ENCODE data around the gene SEMA4C. TPM values are rescaled to one million over a fixed set of nuclear protein-coding genes. Genes with fewer than 3 reads are reported as not detected.

Gene SEMA4C
- total RNA-seq, 2 donors from 2014 or later: 82.5 to 92.1 TPM

- 62 to 66% methylated on average over 5 to 11 of the region's 11 CpGs for WGBS, 2 experiments (ENCODE audit: insufficient coverage in 1 of 2, insufficient read length in 1 of 2)
- H3K36me3 Mint-ChIP-seq (ENCODE audit: low read depth): peaks cover 25% of the 10 kb centered on the region
- Histone ChIP-seq H3K9me3 (ENCODE audit: control insufficient read depth, low read length) (no peaks in the 10 kb centered on the region), H3K4me3 (ENCODE audit: low read length) (peak overlapping the region; percentile 72), H3K4me1 (ENCODE audit: control insufficient read depth, insufficient read depth, low read length) (peaks cover 5% of the 10 kb centered on the region), H3K9ac (ENCODE audit: extremely low read depth, low read length, poor library complexity, severe bottlenecking) (peak overlapping the region; percentile 25), H3K27ac (ENCODE audit: low read depth, low read length) (peak overlapping the region; percentile 32), H3K27me3 (ENCODE audit: control insufficient read depth, insufficient read depth, low read length, poor library complexity, severe bottlenecking) (no peaks in the 10 kb centered on the region), H3K36me3 (ENCODE audit: control insufficient read depth, insufficient read depth, low read length) (peaks cover 37% of the 10 kb centered on the region)
- TF ChIP-seq CTCF (conservative IDR thresholded peaks at IDR 0.05): no peak
- peak overlapping the region; percentile 91 for H3K27ac Mint-ChIP-seq
- no peaks in the 10 kb centered on the region for H3K9me3 Mint-ChIP-seq
- H3K4me1 Mint-ChIP-seq: peaks cover 17% of the 10 kb centered on the region
- H3K4me3 Mint-ChIP-seq: peak overlapping the region; percentile 72
- DNase-seq: no peak
- no peaks in the 10 kb centered on the region for H3K27me3 Mint-ChIP-seq (ENCODE audit: insufficient read depth)
Observed at GRCh38 chr2:96859099-96859649, 10.7 kb downstream of the SEMA4C start.

- no peaks in the 10 kb centered on the region for H3K9me3 Mint-ChIP-seq
- peaks cover 36% of the 10 kb centered on the region for H3K36me3 ChIP-seq (ENCODE audit: control insufficient read depth, insufficient read depth, low read length)
- peak; percentile 86 for TF ChIP-seq CTCF (conservative IDR thresholded peaks at IDR 0.05)
- 0% methylated on average over 37 to 81 of the region's 81 CpGs for WGBS, 2 experiments (ENCODE audit: insufficient coverage in 1 of 2, insufficient read length in 1 of 2)
- H3K4me1 ChIP-seq (ENCODE audit: control insufficient read depth, insufficient read depth, low read length): peaks cover 5% of the 10 kb centered on the region
- DNase-seq: peak; percentile 99
- H3K27me3 Mint-ChIP-seq (ENCODE audit: insufficient read depth): no peaks in the 10 kb centered on the region
- H3K27ac ChIP-seq (ENCODE audit: low read depth, low read length): peak within 1 kb of the TSS; percentile 44
- peaks cover 17% of the 10 kb centered on the region for H3K4me1 Mint-ChIP-seq
- peak within 1 kb of the TSS; percentile 72 for H3K4me3 Mint-ChIP-seq
- no peaks in the 10 kb centered on the region for H3K27me3 ChIP-seq (ENCODE audit: control insufficient read depth, insufficient read depth, low read length, poor library complexity, severe bottlenecking)
- H3K9me3 ChIP-seq (ENCODE audit: control insufficient read depth, low read length): no peaks in the 10 kb centered on the region
- peak within 1 kb of the TSS; percentile 91 for H3K27ac Mint-ChIP-seq
- peaks cover 22% of the 10 kb centered on the region for H3K36me3 Mint-ChIP-seq (ENCODE audit: low read depth)
- peak within 1 kb of the TSS; percentile 91 for H3K4me3 ChIP-seq (ENCODE audit: low read length)
- H3K9ac ChIP-seq (ENCODE audit: extremely low read depth, low read length, poor library complexity, severe bottlenecking): peak within 1 kb of the TSS; percentile 53
Observed at GRCh38 chr2:96857667-96858372, 12.1 kb downstream of the SEMA4C start, which contains the start of gene ANKRD39. Gene ANKRD39 (minus strand): TSS chr2:96858016. CDS start chr2:96857987, 29 bp downstream.

- Mint-ChIP-seq H3K36me3 (ENCODE audit: low read depth) (peaks cover 25% of the 10 kb centered on the region), H3K4me1 (peaks cover 17% of the 10 kb centered on the region), H3K27ac (peak overlapping the region; percentile 79), H3K4me3 (peak overlapping the region; percentile 72), H3K27me3 (ENCODE audit: insufficient read depth) (no peaks in the 10 kb centered on the region), H3K9me3 (no peaks in the 10 kb centered on the region)
- peaks cover 5% of the 10 kb centered on the region for H3K4me1 ChIP-seq (ENCODE audit: control insufficient read depth, insufficient read depth, low read length)
- no peak overlapping the region for H3K27ac ChIP-seq (ENCODE audit: low read depth, low read length)
- no peak for TF ChIP-seq CTCF (conservative IDR thresholded peaks at IDR 0.05)
- H3K9ac ChIP-seq (ENCODE audit: extremely low read depth, low read length, poor library complexity, severe bottlenecking): peak overlapping the region; percentile 53
- DNase-seq: peak; percentile 75
- H3K4me3 ChIP-seq (ENCODE audit: low read length): peak overlapping the region; percentile 91
- no peaks in the 10 kb centered on the region for H3K27me3 ChIP-seq (ENCODE audit: control insufficient read depth, insufficient read depth, low read length, poor library complexity, severe bottlenecking)
- 30 to 38% methylated on average over 15 to 27 of the region's 27 CpGs for WGBS, 2 experiments (ENCODE audit: insufficient coverage in 1 of 2, insufficient read length in 1 of 2)
- peaks cover 37% of the 10 kb centered on the region for H3K36me3 ChIP-seq (ENCODE audit: control insufficient read depth, insufficient read depth, low read length)
- no peaks in the 10 kb centered on the region for H3K9me3 ChIP-seq (ENCODE audit: control insufficient read depth, low read length)
Observed at GRCh38 chr2:96856776-96857666, 12.9 kb downstream of the SEMA4C start.
